ENCODE data around the gene OR52I2.

The OR52I2 gene

GRCh38 chr11:4551346-4551979, 30.1 kb upstream of the OR52I2 start:
- no peak overlapping the region for H3K4me3 ChIP-seq (ENCODE audit: low read length)
- no peak for DNase-seq (ENCODE audit: low read depth)
- peak; percentile 28 for TF ChIP-seq CTCF (conservative IDR thresholded peaks at IDR 0.05; ENCODE audit: low read length)

- no peak for TF ChIP-seq CTCF (conservative IDR thresholded peaks at IDR 0.05; ENCODE audit: low read length)
- DNase-seq (ENCODE audit: low read depth) = no peak
These were observed 21.8 kb upstream of the OR52I2 start for GRCh38 chr11:4559527-4560440.

GRCh38 chr11:4560467-4560866, 21.1 kb upstream of the OR52I2 start:
- H3K4me3 ChIP-seq (ENCODE audit: low read length) = no peak overlapping the region
- no peak for TF ChIP-seq CTCF (conservative IDR thresholded peaks at IDR 0.05; ENCODE audit: low read length)
- no peak for DNase-seq (ENCODE audit: low read depth)

More at GRCh38 chr11:4559527-4560440, 21.8 kb upstream of the OR52I2 start:
- no peak overlapping the region for H3K4me3 ChIP-seq (ENCODE audit: low read length)

- no peak overlapping the region for H3K4me3 ChIP-seq (ENCODE audit: low read length)
- TF ChIP-seq CTCF (conservative IDR thresholded peaks at IDR 0.05; ENCODE audit: low read length) = no peak
- no peak for DNase-seq (ENCODE audit: low read depth)
These were observed 16.2 kb upstream of the OR52I2 start for GRCh38 chr11:4565371-4565770.

GRCh38 chr11:4569075-4569474, 12.5 kb upstream of the OR52I2 start:
- TF ChIP-seq CTCF (conservative IDR thresholded peaks at IDR 0.05; ENCODE audit: low read length) = no peak
- DNase-seq (ENCODE audit: low read depth) = no peak
- no peak overlapping the region for H3K4me3 ChIP-seq (ENCODE audit: low read length)

GRCh38 chr11:4576880-4577279, 4.7 kb upstream of the OR52I2 start:
- no peak for TF ChIP-seq CTCF (conservative IDR thresholded peaks at IDR 0.05; ENCODE audit: low read length)

GRCh38 chr11:4577761-4578160, 3.8 kb upstream of the OR52I2 start:
- H3K4me3 ChIP-seq (ENCODE audit: low read length) = no peak overlapping the region
- DNase-seq (ENCODE audit: low read depth) = no peak
- no peak for TF ChIP-seq CTCF (conservative IDR thresholded peaks at IDR 0.05; ENCODE audit: low read length)

More at GRCh38 chr11:4576880-4577279, 4.7 kb upstream of the OR52I2 start:
- DNase-seq (ENCODE audit: low read depth) = no peak
- no peak overlapping the region for H3K4me3 ChIP-seq (ENCODE audit: low read length)

All from AG10803 (cell line).